H1 (cell line): ENCODE measurements around the gene GBA2. TPM values are rescaled to one million over a fixed set of nuclear protein-coding genes. Genes with fewer than 3 reads are reported as not detected.
A peak's percentile ranks its signal among the peaks of the same experiment; 100 is the strongest.

Source experiments
- CTCF ChIA-PET: fragments of 300-600 bp; sonication (Branson Sonifier 250); formaldehyde crosslinking; loops from one replicate; lab custom pipeline; 2021; ENCODE audit not compliant: partially characterized antibody; lab: Charles Lee
- POLR2A ChIA-PET: fragments of 300-600 bp; sonication (Branson Sonifier 250); formaldehyde crosslinking; loops from one replicate; lab custom pipeline; 2021; ENCODE audit warnings: inconsistent platforms; ENCODE audit not compliant: partially characterized antibody; lab: Charles Lee
- DNase-seq, 2 experiments: peaks; one replicate each; pipeline versions ENCODE4 v3.0.0 to v3.0.0-alpha.2; 2010 to 2022; ENCODE audit warnings: low spot score in 2 of 2, low read depth in 1 of 2, mixed read lengths in 1 of 2
- FAIRE-seq: peaks from 2 replicates; lab custom pipeline; 2011; peaks lifted over from hg19 to GRCh38; lab: Jason Lieb, UNC
- H2AFZ ChIP-seq: 2 replicates; pipeline ENCODE4 v1.8.1; 2012; ENCODE audit warnings: low read length, inconsistent platforms
- H2AK5ac ChIP-seq: 2 replicates; pipeline ENCODE4 v1.6.1; 2013; ENCODE audit warnings: low read depth, low read length
- H2BK120ac ChIP-seq: replicated peaks from 2 replicates; pipeline ENCODE3; 2013; ENCODE audit warnings: low read depth, low read length, inconsistent platforms
- H2BK12ac ChIP-seq: 2 replicates; pipeline ENCODE4 v1.6.1; 2013; ENCODE audit warnings: low read depth, low read length
- H2BK15ac ChIP-seq: 2 replicates; pipeline ENCODE4 v1.6.1; 2013; ENCODE audit warnings: low read length
- H2BK20ac ChIP-seq: 2 replicates; pipeline ENCODE4 v1.6.1; 2013; ENCODE audit warnings: low read length
- H2BK5ac ChIP-seq: 2 replicates; pipeline ENCODE4 v1.6.1; 2013; ENCODE audit warnings: low read depth, low read length
- H3K14ac ChIP-seq: 2 replicates; pipeline ENCODE4 v1.6.1; 2013; ENCODE audit warnings: inconsistent platforms; ENCODE audit not compliant: insufficient read length
- H3K18ac ChIP-seq: 2 replicates; pipeline ENCODE4 v1.6.1; 2013; ENCODE audit warnings: low read length; ENCODE audit errors: extremely low read depth
- H3K23ac ChIP-seq: 2 replicates; pipeline ENCODE4 v1.6.1; 2013; ENCODE audit warnings: inconsistent platforms; ENCODE audit not compliant: insufficient read length
- H3K23me2 ChIP-seq: 2 replicates; pipeline ENCODE4 v1.6.1; 2013; ENCODE audit warnings: low read depth, low read length
- H3K27ac ChIP-seq: 2 replicates; pipeline ENCODE4 v1.6.1; 2011; ENCODE audit warnings: low read depth, low read length, inconsistent platforms
- H3K27me3 ChIP-seq, 4 experiments: replicated peaks in 1 of 4; 1 replicate in 1 of 4; 2 replicates in 3 of 4; pipeline versions ENCODE4 v1.6.1 to v1.8.1; 2011 to 2013; ENCODE audit warnings: low read length in 3 of 4, mild to moderate bottlenecking in 3 of 4, inconsistent platforms in 2 of 4, mixed read lengths in 2 of 4, moderate library complexity in 1 of 4; ENCODE audit not compliant: control insufficient read depth in 3 of 4, insufficient read depth in 3 of 4; ENCODE audit errors: extremely low read depth in 1 of 4
- H3K36me3 ChIP-seq, 4 experiments: 2 replicates each; pipeline versions ENCODE4 v1.6.1 to v1.8.1; 2011 to 2013; ENCODE audit warnings: mild to moderate bottlenecking in 4 of 4, low read length in 3 of 4, moderate library complexity in 2 of 4, control low read depth in 1 of 4, inconsistent platforms in 1 of 4; ENCODE audit not compliant: insufficient read depth in 4 of 4, control insufficient read depth in 2 of 4
- H3K4ac ChIP-seq: replicated peaks from 2 replicates; pipeline ENCODE3; 2013; ENCODE audit warnings: low read length, low read depth, mixed read lengths, inconsistent platforms; ENCODE audit not compliant: insufficient read length
- H3K4me1 ChIP-seq, 4 experiments: replicated peaks in 1 of 4; 1 replicate in 1 of 4; 2 replicates in 3 of 4; pipeline versions ENCODE4 v1.6.1 to v1.8.1; 2011 to 2013; ENCODE audit warnings: low read length in 3 of 4, inconsistent platforms in 2 of 4, mixed read lengths in 1 of 4; ENCODE audit not compliant: insufficient read depth in 4 of 4, control insufficient read depth in 3 of 4
- H3K4me2 ChIP-seq, 2 experiments: 2 replicates each; pipeline versions ENCODE4 v1.6.1 to v1.8.1; 2011 to 2013; ENCODE audit warnings: low read depth in 2 of 2, low read length in 2 of 2, control low read depth in 1 of 2, inconsistent platforms in 1 of 2, mild to moderate bottlenecking in 1 of 2; ENCODE audit not compliant: insufficient read depth in 1 of 2
- H3K4me3 ChIP-seq, 4 experiments: fragments of 200-600, 300-600 bp in 1 of 4; sonication (generic), shearing (Covaris generic), sonication (Bioruptor Twin) in 1 of 4; 2 replicates each; pipeline versions ENCODE4 v1.5.1 to v1.8.1; 2011 to 2016; ENCODE audit warnings: low read length in 4 of 4, low read depth in 3 of 4, control low read depth in 2 of 4, inconsistent platforms in 2 of 4, mild to moderate bottlenecking in 2 of 4, mixed read lengths in 1 of 4, moderate library complexity in 1 of 4; ENCODE audit not compliant: insufficient read depth in 2 of 4; ENCODE audit errors: extremely low read depth in 1 of 4
- H3K56ac ChIP-seq: replicated peaks from 2 replicates; pipeline ENCODE3; 2013; ENCODE audit warnings: low read depth, mild to moderate bottlenecking, mixed read lengths, low read length, inconsistent platforms; ENCODE audit not compliant: insufficient read length
- H3K79me1 ChIP-seq: 2 replicates; pipeline ENCODE4 v1.6.1; 2013; ENCODE audit warnings: low read depth, low read length, control low read depth
- H3K79me2 ChIP-seq, 2 experiments: 2 replicates each; pipeline versions ENCODE4 v1.6.1 to v1.8.1; 2012 to 2013; ENCODE audit warnings: low read length in 2 of 2, mild to moderate bottlenecking in 2 of 2, inconsistent platforms in 1 of 2; ENCODE audit not compliant: insufficient read depth in 2 of 2, control insufficient read depth in 1 of 2
- H3K9ac ChIP-seq, 4 experiments: replicated peaks in 1 of 4; 1 replicate in 1 of 4; 2 replicates in 3 of 4; pipeline versions ENCODE4 v1.6.1 to v1.8.1; 2011 to 2013; ENCODE audit warnings: low read depth in 3 of 4, low read length in 3 of 4, control low read depth in 2 of 4, mild to moderate bottlenecking in 2 of 4, moderate library complexity in 2 of 4, inconsistent platforms in 1 of 4; ENCODE audit errors: extremely low read depth in 1 of 4
- H3K9me3 ChIP-seq, 2 experiments: 2 replicates each; pipeline versions ENCODE4 v1.6.1 to v1.8.1; 2012 to 2013; ENCODE audit warnings: mild to moderate bottlenecking in 2 of 2, moderate library complexity in 2 of 2, control low read depth in 1 of 2, inconsistent platforms in 1 of 2, low read depth in 1 of 2, low read length in 1 of 2, mixed read lengths in 1 of 2; ENCODE audit not compliant: insufficient read depth in 2 of 2
- H4K20me1 ChIP-seq, 2 experiments: replicated peaks in 1 of 2; 2 replicates each; pipeline versions ENCODE3 to v1.8.1; 2011 to 2013; ENCODE audit warnings: inconsistent platforms in 2 of 2, low read length in 2 of 2, mild to moderate bottlenecking in 1 of 2; ENCODE audit not compliant: insufficient read depth in 2 of 2, control insufficient read depth in 1 of 2
- H4K5ac ChIP-seq: 2 replicates; pipeline ENCODE4 v1.6.1; 2013; ENCODE audit warnings: low read length, low read depth, mixed read lengths, inconsistent platforms; ENCODE audit not compliant: insufficient read length
- H4K8ac ChIP-seq: 2 replicates; pipeline ENCODE4 v1.8.0; 2013; ENCODE audit warnings: mild to moderate bottlenecking, moderate library complexity, low read length, inconsistent platforms; ENCODE audit not compliant: insufficient read depth; ENCODE audit errors: extremely low read depth
- H4K91ac ChIP-seq: replicated peaks from 2 replicates; pipeline ENCODE3; 2013; ENCODE audit warnings: low read length, mixed read lengths, inconsistent platforms; ENCODE audit not compliant: insufficient read length
- CHD2 ChIP-seq: IDR thresholded peaks from 2 replicates; pipeline ENCODE4 v1.6.1; 2012; ENCODE audit warnings: low read length, improper control_type of control experiment
- KDM4A ChIP-seq: IDR thresholded peaks from one replicate; pipeline ENCODE4 v1.7.1; 2012; ENCODE audit warnings: low read depth, mild to moderate bottlenecking, moderate library complexity, low read length, inconsistent platforms; ENCODE audit not compliant: severe bottlenecking
- WGBS, 2 experiments: shearing (Covaris generic) in 1 of 2; methylation state at CpG; one replicate each; pipeline versions ENCODE4 v1.1.6 to v1.1.7; 2013 to 2015; ENCODE audit warnings: low lambda C conversion rate in 2 of 2, mixed read lengths in 2 of 2, inconsistent platforms in 1 of 2, low coverage in 1 of 2, missing lambda C conversion rate in 1 of 2; ENCODE audit not compliant: insufficient replicate concordance in 2 of 2, insufficient coverage in 1 of 2, insufficient read length in 1 of 2; ENCODE audit errors: extremely low coverage in 1 of 2, missing lambda C conversion rate in 1 of 2; 5-methylcytosine and 5-hydroxymethylcytosine counted together
- polyA plus RNA-seq, 7 experiments: library from polyadenylated mRNA; depleted of rRNA in 3 of 7; stranded (reverse) in 5 of 7; unstranded in 2 of 7; fragments of >200 nt in 5 of 7; fragments of 200-250 nt in 2 of 7; gene quantifications; 1 replicate in 5 of 7; 2 replicates in 1 of 7; 4 replicates in 1 of 7; pipeline versions ENCODE4 v1.2.1 to v1.2.3, GENCODE V29; 2011 to 2013; ENCODE audit warnings: missing spikeins in 2 of 7, mixed read lengths in 2 of 7
- total RNA-seq: library from RNA; stranded (reverse); fragmentation: NEBNext Ultra II Directional; extraction: Animal tissue kit (Norgen Biotek cat#: 25700); gene quantifications from 2 replicates; pipeline ENCODE4 v1.2.1, GENCODE V29; 2021

GBA2 gene
- total and polyA plus RNA-seq, 2 of the 8 experiments (the other 6 are each of a cell fraction or from before 2014, with no cell fraction given) = 64.2 to 71.9 TPM

DNA sequence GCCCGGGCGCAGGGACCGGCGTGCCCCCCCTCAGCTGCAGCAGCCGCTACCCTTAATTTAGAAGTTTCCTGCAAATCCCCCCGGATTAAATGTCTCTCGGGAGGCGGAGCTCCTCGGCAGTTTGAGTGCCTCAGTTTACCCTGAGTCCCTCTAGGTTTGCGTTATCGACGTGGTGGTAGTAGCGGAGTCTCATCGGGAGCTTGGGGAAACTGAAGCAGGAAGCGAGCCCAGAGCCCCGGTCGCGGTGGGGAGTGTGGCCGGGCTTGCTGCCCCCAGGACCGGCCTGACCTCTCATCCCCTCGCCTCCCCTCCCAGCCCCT lies 58.8 kb downstream of the GBA2 start:
- no peak overlapping the region for H2BK20ac ChIP-seq
- H3K79me1 ChIP-seq = peaks cover 2% of the 10 kb centered on the region; the same call in 1 of the 2 replicates
- TF ChIP-seq CHD2 = no peak
- peak; percentile 68 for TF ChIP-seq KDM4A
- peak overlapping the region; percentile 25 for H4K91ac ChIP-seq
- H2AFZ ChIP-seq = no peak overlapping the region
- no peak for FAIRE-seq
- 0% methylated on average over 9 of the region's 21 CpGs; no CpG with 5 or more reads in 1 of the 2 experiments for WGBS, 2 experiments
- H2BK120ac ChIP-seq = no peak overlapping the region
- no peak overlapping the region for H2BK15ac ChIP-seq
- ChIA-PET CTCF (interaction anchor here (2.8 to 14.1 kb wide), 6 partner anchors 15 to 43 kb away, joined by 10 to 347 read pairs (median 53); partner anchors contain the start of genes ARHGEF39, CA9, CCDC107 and RMRP), POLR2A (interaction anchor here (1.0 to 14.9 kb wide), 13 partner anchors 9 to 611 kb away, joined by 3 to 158 read pairs (median 19); partner anchors contain the start of genes ARHGEF39, CA9, CCDC107 and CREB3)
- no peaks in the 10 kb centered on the region for H3K9me3 ChIP-seq
- peaks cover 4 to 12% (median 10%) of the 10 kb centered on the region in 4 experiments for H3K36me3 ChIP-seq
- peak overlapping the region; percentile 4 for H3K4ac ChIP-seq
- H3K18ac ChIP-seq = no peak overlapping the region; the same call in none of the 2 replicates
- H3K56ac ChIP-seq = peak overlapping the region; percentile 42
- H3K79me2 ChIP-seq = peaks cover 0 to 21% of the 10 kb centered on the region in 2 experiments; a peak in 2 of 4 replicates
- no peak overlapping the region for H2BK5ac ChIP-seq
- H2BK12ac ChIP-seq = no peak overlapping the region
- H3K14ac ChIP-seq = no peak overlapping the region
- H3K9ac ChIP-seq = no peak overlapping the region; a peak in 1 of 7 replicates
- peak overlapping the region; percentile 84 to 90 for H3K4me2 ChIP-seq
- H3K27me3 ChIP-seq = no peaks in the 10 kb centered on the region
- no peak overlapping the region for H2AK5ac ChIP-seq
- no peak overlapping the region for H3K23ac ChIP-seq
- peak overlapping the region; percentile 39; the same call in 1 of the 2 replicates for H4K8ac ChIP-seq
- peak overlapping the region; percentile 72 to 99 (median 82) for H3K4me3 ChIP-seq
- no peak overlapping the region; the same call in 1 of the 2 replicates for H3K27ac ChIP-seq
- H4K20me1 ChIP-seq = peaks cover 5 to 8% of the 10 kb centered on the region in 2 experiments
- no peak for DNase-seq
- H3K4me1 ChIP-seq = peaks cover 6 to 15% (median 8%) of the 10 kb centered on the region in 4 experiments; a peak in 6 of 7 replicates
- no peak overlapping the region for H4K5ac ChIP-seq
- H3K23me2 ChIP-seq = peaks cover 12% of the 10 kb centered on the region
